ENCODE data around the gene LRRC2. TPM values are rescaled to one million over a fixed set of nuclear protein-coding genes. Genes with fewer than 3 reads are reported as not detected.

The LRRC2 gene
- polyA plus RNA-seq, 3 donors = not detected

DNA sequence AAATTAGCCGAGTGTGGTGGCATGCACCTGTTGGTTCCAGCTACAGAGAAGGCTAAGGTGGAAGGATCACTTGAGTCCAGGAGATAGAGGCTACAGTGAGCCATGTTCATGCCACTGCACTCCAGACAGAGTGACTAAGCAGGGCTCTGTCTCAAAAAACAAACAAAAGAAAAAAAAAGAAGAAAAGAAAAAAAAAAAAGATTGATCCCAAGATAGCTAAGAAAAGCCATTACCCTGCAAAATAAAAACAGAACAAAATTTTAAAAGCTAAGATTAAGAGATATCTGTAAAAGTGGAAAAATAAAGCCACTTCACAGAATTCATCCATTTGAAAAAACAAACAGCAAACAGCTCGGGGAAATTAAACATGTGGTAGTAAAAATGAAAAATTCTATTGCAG, 23.8 kb downstream of the LRRC2 start:
- intact Hi-C loops (cut with micrococcal nuclease) = no loop called here
- Histone ChIP-seq H3K9me3 (replicated peaks in 1 of 2; ENCODE audit: control insufficient read depth in 1 of 2, insufficient read depth in 1 of 2, low read length in 2 of 2) (no peaks in the 10 kb centered on the region), H3K27me3 (ENCODE audit: control insufficient read depth in 2 of 2, insufficient read depth in 2 of 2, low read length in 2 of 2) (no peaks in the 10 kb centered on the region), H3K9ac (ENCODE audit: insufficient read depth, low read length, poor library complexity, severe bottlenecking) (no peak overlapping the region), H4K20me1 (ENCODE audit: insufficient read depth, low read length) (no peaks in the 10 kb centered on the region), H3K36me3 (replicated peaks in 1 of 2; ENCODE audit: control insufficient read depth in 1 of 2, insufficient read depth in 2 of 2, low read length in 2 of 2) (no peaks in the 10 kb centered on the region), H2AFZ (ENCODE audit: insufficient read depth, low read depth, low read length, poor library complexity, severe bottlenecking) (peak overlapping the region; percentile 18), H3K4me3 (replicated peaks in 1 of 3; ENCODE audit: low read depth in 2 of 3, low read length in 3 of 3) (no peak overlapping the region), H3K79me2 (ENCODE audit: insufficient read depth, low read length) (no peaks in the 10 kb centered on the region), H3K4me2 (replicated peaks; ENCODE audit: extremely low read depth, low read length, poor library complexity, severe bottlenecking) (no peak overlapping the region), H3K27ac (ENCODE audit: low read depth in 1 of 2, low read length in 2 of 2) (no peak overlapping the region), H3K4me1 (ENCODE audit: control insufficient read depth in 1 of 2, insufficient read depth in 2 of 2, low read length in 2 of 2) (peaks cover 24 to 29% of the 10 kb centered on the region in 2 donors)
- no peak for DNase-seq
- H3K27me3 Mint-ChIP-seq (ENCODE audit: low read depth in 3 of 3) = peaks cover 0 to 5% (median 3%) of the 10 kb centered on the region in 3 donors
- peaks cover 0 to 3% (median 0%) of the 10 kb centered on the region in 7 donors for H3K9me3 Mint-ChIP-seq
- H3K4me1 Mint-ChIP-seq = peaks cover 32% of the 10 kb centered on the region
- TF ChIP-seq, protein P1, sequence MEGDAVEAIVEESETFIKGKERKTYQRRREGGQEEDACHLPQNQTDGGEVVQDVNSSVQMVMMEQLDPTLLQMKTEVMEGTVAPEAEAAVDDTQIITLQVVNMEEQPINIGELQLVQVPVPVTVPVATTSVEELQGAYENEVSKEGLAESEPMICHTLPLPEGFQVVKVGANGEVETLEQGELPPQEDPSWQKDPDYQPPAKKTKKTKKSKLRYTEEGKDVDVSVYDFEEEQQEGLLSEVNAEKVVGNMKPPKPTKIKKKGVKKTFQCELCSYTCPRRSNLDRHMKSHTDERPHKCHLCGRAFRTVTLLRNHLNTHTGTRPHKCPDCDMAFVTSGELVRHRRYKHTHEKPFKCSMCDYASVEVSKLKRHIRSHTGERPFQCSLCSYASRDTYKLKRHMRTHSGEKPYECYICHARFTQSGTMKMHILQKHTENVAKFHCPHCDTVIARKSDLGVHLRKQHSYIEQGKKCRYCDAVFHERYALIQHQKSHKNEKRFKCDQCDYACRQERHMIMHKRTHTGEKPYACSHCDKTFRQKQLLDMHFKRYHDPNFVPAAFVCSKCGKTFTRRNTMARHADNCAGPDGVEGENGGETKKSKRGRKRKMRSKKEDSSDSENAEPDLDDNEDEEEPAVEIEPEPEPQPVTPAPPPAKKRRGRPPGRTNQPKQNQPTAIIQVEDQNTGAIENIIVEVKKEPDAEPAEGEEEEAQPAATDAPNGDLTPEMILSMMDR (IDR thresholded peaks at IDR 0.05) = no peak
- no peak overlapping the region for H3K27ac Mint-ChIP-seq
- H3K4me3 Mint-ChIP-seq = no peak overlapping the region
- no peaks in the 10 kb centered on the region for H3K36me3 Mint-ChIP-seq
- WGBS (ENCODE audit: insufficient coverage) = no CpG with 5 or more reads among the region's 2 CpGs

DNA sequence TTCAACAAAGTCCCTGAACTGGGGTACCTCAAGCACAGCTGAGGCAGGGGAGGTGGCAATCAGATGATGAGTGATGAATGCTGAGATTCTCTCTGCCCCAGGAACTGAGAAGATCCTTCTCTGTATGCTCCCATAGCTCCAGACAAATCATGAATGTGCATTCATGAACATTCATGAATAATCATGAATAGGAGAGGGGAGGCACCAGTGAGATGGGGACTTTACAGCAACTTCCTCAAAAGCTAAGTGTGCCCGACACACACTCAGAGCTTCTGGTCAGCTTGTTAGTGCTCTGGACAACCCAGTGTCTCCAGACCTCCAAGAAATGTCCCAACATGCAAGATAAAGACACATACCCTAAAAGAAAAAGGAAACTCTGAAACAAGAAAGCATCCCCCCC, 24.3 kb downstream of the LRRC2 start:
- Histone ChIP-seq H3K9me3 (replicated peaks in 1 of 2; ENCODE audit: control insufficient read depth in 1 of 2, insufficient read depth in 1 of 2, low read length in 2 of 2) (no peaks in the 10 kb centered on the region), H3K4me3 (replicated peaks in 1 of 3; ENCODE audit: low read depth in 2 of 3, low read length in 3 of 3) (no peak overlapping the region), H3K79me2 (ENCODE audit: insufficient read depth, low read length) (no peaks in the 10 kb centered on the region), H3K4me1 (ENCODE audit: control insufficient read depth in 1 of 2, insufficient read depth in 2 of 2, low read length in 2 of 2) (peaks cover 24 to 29% of the 10 kb centered on the region in 2 donors), H4K20me1 (ENCODE audit: insufficient read depth, low read length) (no peaks in the 10 kb centered on the region), H3K27me3 (ENCODE audit: control insufficient read depth in 2 of 2, insufficient read depth in 2 of 2, low read length in 2 of 2) (no peaks in the 10 kb centered on the region), H3K4me2 (replicated peaks; ENCODE audit: extremely low read depth, low read length, poor library complexity, severe bottlenecking) (no peak overlapping the region), H3K36me3 (replicated peaks in 1 of 2; ENCODE audit: control insufficient read depth in 1 of 2, insufficient read depth in 2 of 2, low read length in 2 of 2) (no peaks in the 10 kb centered on the region), H2AFZ (ENCODE audit: insufficient read depth, low read depth, low read length, poor library complexity, severe bottlenecking) (no peak overlapping the region), H3K9ac (ENCODE audit: insufficient read depth, low read length, poor library complexity, severe bottlenecking) (no peak overlapping the region), H3K27ac (ENCODE audit: low read depth in 1 of 2, low read length in 2 of 2) (no peak overlapping the region)
- TF ChIP-seq, protein P1 (IDR thresholded peaks at IDR 0.05) = no peak
- DNase-seq = peak; percentile 19 to 49 (median 48)
- Mint-ChIP-seq H3K4me3 (no peak overlapping the region), H3K27ac (peak overlapping the region in 1 of 7 donors; percentile 26), H3K4me1 (peaks cover 32% of the 10 kb centered on the region), H3K36me3 (no peaks in the 10 kb centered on the region), H3K27me3 (ENCODE audit: low read depth in 3 of 3) (peaks cover 0 to 3% (median 3%) of the 10 kb centered on the region in 3 donors), H3K9me3 (peaks cover 0 to 3% (median 0%) of the 10 kb centered on the region in 7 donors)
- intact Hi-C loops (cut with micrococcal nuclease) = no loop called here
- WGBS (ENCODE audit: insufficient coverage) = 0% methylated on average over 1 of the region's 1 CpG

Data from CD14-positive monocyte (primary cell).